Gastroesophageal sphincter (tissue), 3 donors: ENCODE results near the gene BICC1.

ENCODE experiments used
- CTCF ChIP-seq, 4 experiments: fragments of 200-600 bp in 2 of 4; fragments of 450-650 bp in 2 of 4; sonication (generic) in 1 of 4; IDR thresholded peaks; one replicate each; pipeline ENCODE4 v1.5.1; 2017 to 2019; ENCODE audit warnings: antibody characterized with exemption in 4 of 4, mild to moderate bottlenecking in 2 of 4, moderate library complexity in 2 of 4
- POLR2A ChIP-seq, 2 donors: fragments of 450-650 bp; IDR thresholded peaks; one replicate each; pipeline ENCODE4 v1.6.1; 2017; ENCODE audit warnings: antibody characterized with exemption in 2 of 2, mild to moderate bottlenecking in 2 of 2, moderate library complexity in 1 of 2
- POLR2AphosphoS5 ChIP-seq: sonication (generic); formaldehyde crosslinking; IDR thresholded peaks from one replicate; pipeline ENCODE4 v1.6.1; 2017; ENCODE audit warnings: antibody characterized with exemption

- TF ChIP-seq POLR2A (IDR thresholded peaks at IDR 0.05) = no peak
- no peak for TF ChIP-seq CTCF (IDR thresholded peaks at IDR 0.05)
- no peak for TF ChIP-seq POLR2AphosphoS5
Measured at GRCh38 chr10:58511765-58512490, 744 bp upstream of the BICC1 start.
